Activated B cell treated with CpG ODN at 0.5 μM for 24 hours (primary cell): Measurements from ENCODE around the gene NARF. TPM values are rescaled to one million over a fixed set of nuclear protein-coding genes. Genes with fewer than 3 reads are reported as not detected.

Source experiments
- ATAC-seq: fragments of 200-7000 bp; cut with Tn5 transposase; one replicate; pipeline ENCODE4 v1.10.0; 2021; ENCODE audit warnings: low read depth, mild to moderate bottlenecking, moderate library complexity
- CTCF ChIA-PET: fragments of 350-600 bp; sonication (Branson Sonifier 250); formaldehyde crosslinking; loops from one replicate; lab custom pipeline; 2021; ENCODE audit warnings: antibody characterized with exemption; lab: Charles Lee
- POLR2A ChIA-PET: fragments of 350-600 bp; sonication (Branson Sonifier 250); formaldehyde crosslinking; loops from one replicate; lab custom pipeline; 2021; ENCODE audit warnings: antibody characterized with exemption; lab: Charles Lee
- DNase-seq: peaks from one replicate; pipeline ENCODE4 v3.0.0; 2022
- H3K27ac Mint-ChIP-seq: one replicate; pipeline ENCODE4 v1.8.0; 2020; ENCODE audit warnings: mixed read lengths
- H3K27me3 Mint-ChIP-seq: one replicate; pipeline ENCODE4 v1.8.0; 2021; ENCODE audit warnings: mixed read lengths
- H3K36me3 Mint-ChIP-seq: one replicate; pipeline ENCODE4 v1.8.0; 2021; ENCODE audit warnings: low read depth, mixed read lengths
- H3K4me1 Mint-ChIP-seq: one replicate; pipeline ENCODE4 v1.8.0; 2021; ENCODE audit warnings: mixed read lengths
- H3K4me3 Mint-ChIP-seq: one replicate; pipeline ENCODE4 v1.8.0; 2020; ENCODE audit warnings: mild to moderate bottlenecking, mixed read lengths
- H3K9me3 Mint-ChIP-seq: one replicate; pipeline ENCODE4 v1.8.0; 2020; ENCODE audit warnings: mixed read lengths
- intact Hi-C: fragments of 100-400 bp; cut with micrococcal nuclease; formaldehyde crosslinking; loops from one replicate; pipeline ENCODE4 v1.15.1; 2024
- total RNA-seq: library from RNA; stranded (reverse); gene quantifications from 2 replicates; pipeline ENCODE4 v1.2.3, GENCODE V29; 2022
- TF ChIP-seq, protein P1 (sequence below): fragments of 200-600 bp; IDR thresholded peaks from one replicate; pipeline ENCODE4 v1.8.0; 2022; ENCODE audit warnings: antibody characterized with exemption, mild to moderate bottlenecking

Gene NARF
- total RNA-seq, 1 donor from 2014 or later: 81.9 TPM

DNA sequence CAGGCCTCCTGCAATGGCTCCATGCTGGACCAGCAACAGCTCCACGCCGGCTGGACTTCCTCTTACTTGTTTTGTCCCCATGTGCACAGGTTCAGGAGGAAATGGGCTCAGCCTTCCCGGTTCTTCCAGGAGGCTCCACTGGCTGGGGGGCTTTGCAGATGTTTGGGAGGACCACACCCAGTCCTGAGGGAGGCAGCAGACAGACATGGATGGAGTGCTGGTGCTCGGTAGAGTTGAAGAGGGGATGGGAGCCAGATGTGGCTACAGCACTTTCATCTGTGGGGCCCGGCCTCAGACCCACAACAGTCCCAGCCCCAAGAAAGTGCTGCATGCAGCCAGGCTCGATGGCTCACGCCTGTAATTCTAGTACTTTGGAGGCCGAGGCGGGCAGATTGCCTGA lies 21.8 kb downstream of the NARF start:
- ChIA-PET CTCF (interaction anchor here (1.0 kb wide), 1 partner anchor 71 kb away, joined by 3 read pairs; no protein-coding TSS in a partner anchor), POLR2A (interaction anchor here (0.7 to 0.9 kb wide), 2 partner anchors 31 to 64 kb away, joined by 3 to 4 read pairs; no protein-coding TSS in a partner anchor)
- intact Hi-C loops: loop anchor here (1.0 kb wide), 1 partner anchor 71 kb away; no protein-coding TSS in a partner anchor
- peaks cover 77% of the 10 kb centered on the region for H3K36me3 Mint-ChIP-seq
- H3K4me3 Mint-ChIP-seq: no peak overlapping the region
- TF ChIP-seq, protein P1, sequence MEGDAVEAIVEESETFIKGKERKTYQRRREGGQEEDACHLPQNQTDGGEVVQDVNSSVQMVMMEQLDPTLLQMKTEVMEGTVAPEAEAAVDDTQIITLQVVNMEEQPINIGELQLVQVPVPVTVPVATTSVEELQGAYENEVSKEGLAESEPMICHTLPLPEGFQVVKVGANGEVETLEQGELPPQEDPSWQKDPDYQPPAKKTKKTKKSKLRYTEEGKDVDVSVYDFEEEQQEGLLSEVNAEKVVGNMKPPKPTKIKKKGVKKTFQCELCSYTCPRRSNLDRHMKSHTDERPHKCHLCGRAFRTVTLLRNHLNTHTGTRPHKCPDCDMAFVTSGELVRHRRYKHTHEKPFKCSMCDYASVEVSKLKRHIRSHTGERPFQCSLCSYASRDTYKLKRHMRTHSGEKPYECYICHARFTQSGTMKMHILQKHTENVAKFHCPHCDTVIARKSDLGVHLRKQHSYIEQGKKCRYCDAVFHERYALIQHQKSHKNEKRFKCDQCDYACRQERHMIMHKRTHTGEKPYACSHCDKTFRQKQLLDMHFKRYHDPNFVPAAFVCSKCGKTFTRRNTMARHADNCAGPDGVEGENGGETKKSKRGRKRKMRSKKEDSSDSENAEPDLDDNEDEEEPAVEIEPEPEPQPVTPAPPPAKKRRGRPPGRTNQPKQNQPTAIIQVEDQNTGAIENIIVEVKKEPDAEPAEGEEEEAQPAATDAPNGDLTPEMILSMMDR: no peak
- ATAC-seq: no peak
- H3K27ac Mint-ChIP-seq: no peak overlapping the region
- no peak for DNase-seq
- H3K9me3 Mint-ChIP-seq: no peaks in the 10 kb centered on the region
- H3K27me3 Mint-ChIP-seq: no peaks in the 10 kb centered on the region
- no peaks in the 10 kb centered on the region for H3K4me1 Mint-ChIP-seq

DNA sequence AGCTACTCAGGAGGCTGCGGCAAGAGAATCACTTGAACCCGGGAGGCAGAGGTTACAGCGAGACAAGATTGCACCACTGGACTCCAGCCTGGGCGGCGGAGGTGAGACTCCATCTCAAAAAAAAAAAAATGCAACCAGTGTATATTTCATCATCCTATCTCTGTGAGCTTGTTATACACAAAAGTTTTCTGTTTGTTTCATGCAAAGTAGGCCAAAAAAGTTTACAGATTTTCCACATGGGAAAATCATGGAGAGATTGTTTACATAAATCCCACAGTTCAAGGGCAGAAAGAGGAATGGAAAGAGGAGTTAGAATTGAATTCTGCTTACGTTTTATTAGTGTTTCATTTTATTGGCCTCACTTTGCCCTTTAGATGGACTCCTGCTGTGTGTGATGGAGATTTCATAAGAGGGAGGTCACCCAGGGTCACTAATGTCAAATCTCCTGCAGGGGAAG lies 24.7 kb downstream of the NARF start:
- CTCF ChIA-PET: no interaction called here
- TF ChIP-seq, protein P1: no peak
- Mint-ChIP-seq H3K4me1 (peaks cover 3% of the 10 kb centered on the region), H3K9me3 (no peaks in the 10 kb centered on the region), H3K27me3 (no peaks in the 10 kb centered on the region), H3K4me3 (no peak overlapping the region), H3K27ac (no peak overlapping the region), H3K36me3 (peaks cover 83% of the 10 kb centered on the region)
- POLR2A ChIA-PET: interaction anchor here (0.6 kb wide), 1 partner anchor 89 kb away, joined by 7 read pairs; no protein-coding TSS in a partner anchor
- intact Hi-C loops: no loop called here
- DNase-seq (no peak), ATAC-seq (no peak)

DNA sequence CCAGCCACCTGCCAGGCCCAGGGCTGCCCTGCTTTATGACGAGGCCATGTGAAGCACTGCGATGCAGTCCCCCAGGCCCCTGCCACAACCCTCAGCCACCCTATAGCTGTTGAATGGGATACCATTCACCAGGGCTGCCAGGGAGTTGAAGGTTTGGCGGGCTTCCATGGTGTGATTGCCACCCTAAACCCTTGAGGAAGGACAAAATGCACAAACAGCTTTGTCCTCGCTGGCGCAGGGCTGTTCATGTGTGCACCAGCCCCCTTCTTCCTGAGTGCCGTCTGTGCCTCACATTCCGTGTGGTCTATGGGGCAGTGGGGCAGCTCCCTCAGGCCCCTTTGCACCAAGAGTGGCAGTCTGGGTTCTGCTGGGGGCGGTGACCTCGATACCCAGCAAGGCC lies 25.3 kb downstream of the NARF start:
- intact Hi-C loops: no loop called here
- Mint-ChIP-seq H3K27me3 (no peaks in the 10 kb centered on the region), H3K36me3 (peaks cover 85% of the 10 kb centered on the region), H3K27ac (no peak overlapping the region), H3K4me1 (peaks cover 3% of the 10 kb centered on the region), H3K9me3 (no peaks in the 10 kb centered on the region), H3K4me3 (no peak overlapping the region)
- no peak for DNase-seq
- ChIA-PET CTCF (no interaction called here), POLR2A (interaction anchor here (0.6 kb wide), 1 partner anchor 90 kb away, joined by 7 read pairs; no protein-coding TSS in a partner anchor)
- TF ChIP-seq, protein P1: no peak
- no peak for ATAC-seq

DNA sequence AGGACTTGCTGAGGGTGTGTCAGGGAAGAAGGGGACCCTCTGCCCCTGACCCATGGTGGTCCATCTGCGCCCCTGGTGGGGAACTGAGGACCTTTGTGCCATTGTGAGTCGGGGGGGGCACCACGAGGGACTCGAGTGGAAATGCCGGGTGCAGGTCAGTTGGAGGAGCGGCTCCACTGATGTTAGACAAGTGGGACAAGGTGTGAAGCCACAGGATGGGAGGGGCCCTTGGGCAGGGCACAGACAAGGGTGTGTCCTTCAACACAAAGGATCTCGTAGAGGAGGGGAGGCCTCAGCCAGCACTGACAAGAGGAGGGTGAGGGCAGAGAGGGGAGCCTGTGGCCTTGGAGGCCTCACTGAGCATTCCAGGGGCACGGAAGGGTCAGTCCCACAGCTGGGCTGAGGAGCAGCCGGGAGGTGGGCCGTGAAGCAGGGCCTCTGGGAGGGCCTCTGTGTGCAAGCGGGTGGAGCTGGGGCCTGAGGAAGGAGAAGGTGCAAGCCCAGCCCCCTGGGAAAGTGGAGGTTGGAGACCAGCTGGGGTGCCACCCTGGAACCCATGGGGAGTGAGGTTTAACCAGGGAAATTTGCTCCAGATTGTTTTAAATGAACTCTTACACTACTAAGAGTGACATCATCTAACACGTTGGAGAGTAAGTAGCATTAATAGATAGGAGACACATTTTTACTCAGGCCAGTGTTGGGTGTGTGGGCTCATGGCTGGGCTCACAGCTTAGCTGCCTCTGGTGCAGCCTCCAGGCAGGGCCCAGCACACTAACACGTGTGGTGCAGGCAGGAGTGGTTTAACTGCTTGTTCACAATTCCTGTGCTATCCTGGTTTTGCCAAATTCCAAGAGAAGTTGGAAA lies 27.9 kb downstream of the NARF start:
- no peak overlapping the region for H3K27ac Mint-ChIP-seq
- no peaks in the 10 kb centered on the region for H3K27me3 Mint-ChIP-seq
- peaks cover 67% of the 10 kb centered on the region for H3K36me3 Mint-ChIP-seq
- ATAC-seq (no peak), DNase-seq (no peak)
- intact Hi-C loops: no loop called here
- peaks cover 7% of the 10 kb centered on the region for H3K4me1 Mint-ChIP-seq
- no peak overlapping the region for H3K4me3 Mint-ChIP-seq
- H3K9me3 Mint-ChIP-seq: no peaks in the 10 kb centered on the region
- TF ChIP-seq, protein P1: no peak
- ChIA-PET CTCF (no interaction called here), POLR2A (no interaction called here)

DNA sequence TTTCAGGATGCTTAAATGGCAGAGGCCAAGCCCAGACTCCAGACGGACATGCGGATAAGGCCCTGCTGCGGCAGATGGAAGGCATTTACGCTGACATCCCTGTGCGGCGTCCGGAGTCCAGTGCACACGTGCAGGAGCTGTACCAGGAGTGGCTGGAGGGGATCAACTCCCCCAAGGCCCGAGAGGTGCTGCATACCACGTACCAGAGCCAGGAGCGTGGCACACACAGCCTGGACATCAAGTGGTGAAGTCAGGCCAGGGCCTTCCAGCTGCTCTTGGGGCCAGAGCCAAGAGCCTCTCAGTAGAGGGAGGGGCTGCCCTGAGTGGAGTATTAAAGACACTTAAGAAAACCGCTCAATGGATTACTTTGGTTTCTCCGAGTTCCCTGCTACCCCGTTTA lies 29.4 kb downstream of the NARF start:
- Mint-ChIP-seq H3K4me1 (peaks cover 7% of the 10 kb centered on the region), H3K9me3 (no peaks in the 10 kb centered on the region), H3K27me3 (no peaks in the 10 kb centered on the region), H3K36me3 (peaks cover 54% of the 10 kb centered on the region), H3K4me3 (no peak overlapping the region), H3K27ac (no peak overlapping the region)
- intact Hi-C loops: no loop called here
- ATAC-seq (no peak), DNase-seq (no peak)
- POLR2A ChIA-PET: no interaction called here
- TF ChIP-seq, protein P1: no peak
- CTCF ChIA-PET: no interaction called here
